AG09309 (cell line): ENCODE measurements around the gene PPDPF.

Experiments used
- DNase-seq: peaks from one replicate; pipeline ENCODE4 v3.0.0-alpha.2; 2010; ENCODE audit warnings: low read depth
- H3K4me3 ChIP-seq: 2 replicates; pipeline ENCODE4 v1.5.1; 2011; ENCODE audit warnings: mild to moderate bottlenecking, low read depth, low read length, moderate library complexity; ENCODE audit not compliant: control insufficient read depth
- TF ChIP-seq, protein P1 (sequence below): IDR thresholded peaks from 2 replicates; pipeline ENCODE4 v1.5.1; 2011; ENCODE audit warnings: mild to moderate bottlenecking, low read depth, low read length, inconsistent platforms; ENCODE audit not compliant: insufficient read depth, control insufficient read depth; ENCODE audit errors: missing control alignments

PPDPF gene

GRCh38 chr20:63481503-63481902, 39.1 kb upstream of the PPDPF start:
- no peak for DNase-seq
- TF ChIP-seq, protein P1, sequence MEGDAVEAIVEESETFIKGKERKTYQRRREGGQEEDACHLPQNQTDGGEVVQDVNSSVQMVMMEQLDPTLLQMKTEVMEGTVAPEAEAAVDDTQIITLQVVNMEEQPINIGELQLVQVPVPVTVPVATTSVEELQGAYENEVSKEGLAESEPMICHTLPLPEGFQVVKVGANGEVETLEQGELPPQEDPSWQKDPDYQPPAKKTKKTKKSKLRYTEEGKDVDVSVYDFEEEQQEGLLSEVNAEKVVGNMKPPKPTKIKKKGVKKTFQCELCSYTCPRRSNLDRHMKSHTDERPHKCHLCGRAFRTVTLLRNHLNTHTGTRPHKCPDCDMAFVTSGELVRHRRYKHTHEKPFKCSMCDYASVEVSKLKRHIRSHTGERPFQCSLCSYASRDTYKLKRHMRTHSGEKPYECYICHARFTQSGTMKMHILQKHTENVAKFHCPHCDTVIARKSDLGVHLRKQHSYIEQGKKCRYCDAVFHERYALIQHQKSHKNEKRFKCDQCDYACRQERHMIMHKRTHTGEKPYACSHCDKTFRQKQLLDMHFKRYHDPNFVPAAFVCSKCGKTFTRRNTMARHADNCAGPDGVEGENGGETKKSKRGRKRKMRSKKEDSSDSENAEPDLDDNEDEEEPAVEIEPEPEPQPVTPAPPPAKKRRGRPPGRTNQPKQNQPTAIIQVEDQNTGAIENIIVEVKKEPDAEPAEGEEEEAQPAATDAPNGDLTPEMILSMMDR, result no peak
- H3K4me3 ChIP-seq, result no peak overlapping the region

- H3K4me3 ChIP-seq, result no peak overlapping the region
- TF ChIP-seq, protein P1, result no peak
- DNase-seq, result no peak
Measured at GRCh38 chr20:63482021-63482587, 38.5 kb upstream of the PPDPF start.

GRCh38 chr20:63483834-63484233, 36.7 kb upstream of the PPDPF start:
- no peak overlapping the region for H3K4me3 ChIP-seq
- TF ChIP-seq, protein P1, result no peak
- no peak for DNase-seq

DNA sequence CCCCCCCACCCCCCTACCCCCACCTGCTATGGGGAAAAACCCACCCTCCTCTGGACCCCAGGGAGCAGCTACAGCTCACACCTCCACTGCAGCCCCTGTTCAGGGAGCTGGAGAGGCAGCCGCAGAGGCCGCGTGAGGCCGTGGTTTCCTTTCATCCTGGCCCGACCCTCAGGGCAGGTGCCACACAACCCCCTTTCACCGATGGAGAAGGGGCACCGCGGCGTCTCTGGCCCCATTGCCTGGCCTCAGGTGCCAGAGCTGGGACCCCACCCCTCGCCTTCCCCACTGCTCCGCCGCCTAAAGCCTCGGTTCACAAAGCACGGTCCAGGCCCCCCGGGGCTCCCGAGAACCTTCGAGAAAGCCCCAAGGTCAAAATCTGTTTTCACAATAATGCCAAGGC, 36.3 kb upstream of the PPDPF start:
- DNase-seq, result no peak
- TF ChIP-seq, protein P1, result no peak
- H3K4me3 ChIP-seq, result no peak overlapping the region

- TF ChIP-seq, protein P1, result no peak
- no peak for DNase-seq
- H3K4me3 ChIP-seq, result no peak overlapping the region
Measured at GRCh38 chr20:63484651-63485403, 35.7 kb upstream of the PPDPF start.

DNA sequence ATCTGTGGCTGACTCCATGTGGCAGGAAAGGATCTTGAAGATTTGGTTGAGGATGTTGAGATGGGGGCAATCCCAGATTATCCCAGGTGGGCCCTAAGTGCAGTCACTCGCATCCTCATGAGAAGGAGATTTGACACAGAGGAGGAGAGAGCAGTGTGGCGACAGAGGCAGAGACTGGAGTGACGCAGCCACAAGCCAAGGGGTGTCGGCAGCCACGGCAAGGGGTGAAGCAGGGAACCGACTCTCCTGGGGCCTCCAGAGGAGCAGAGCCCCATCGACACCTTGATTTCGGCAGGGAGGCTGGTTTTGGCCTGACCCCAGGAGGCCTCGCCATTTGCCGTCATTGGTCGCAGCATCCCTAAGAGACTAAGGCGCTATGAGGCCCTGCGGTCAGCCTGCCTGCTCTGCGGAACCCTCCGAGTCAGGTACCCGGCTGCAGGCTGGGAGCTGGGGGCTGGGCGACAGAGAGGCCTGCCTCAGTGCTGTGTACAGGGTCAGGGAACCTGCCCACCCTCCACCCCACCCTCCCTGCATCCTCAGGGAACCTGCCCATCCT, 34.2 kb upstream of the PPDPF start:
- TF ChIP-seq, protein P1, result no peak
- DNase-seq, result no peak
- H3K4me3 ChIP-seq, result no peak overlapping the region
